Nephron (organoid): Measurements from ENCODE around the gene TAS2R1.

Experiments
- H3K27ac Mint-ChIP-seq, 3 experiments: 2 replicates each; pipeline ENCODE4 v1.8.0; 2020; ENCODE audit warnings: mixed read lengths in 3 of 3, mild to moderate bottlenecking in 2 of 3, moderate library complexity in 1 of 3
- H3K27me3 Mint-ChIP-seq: 2 replicates; pipeline ENCODE4 v1.8.0; 2021; ENCODE audit warnings: low read depth, mild to moderate bottlenecking, moderate library complexity, mixed read lengths
- H3K36me3 Mint-ChIP-seq: 2 replicates; pipeline ENCODE4 v1.8.0; 2020; ENCODE audit warnings: low read depth, mixed read lengths
- H3K4me1 Mint-ChIP-seq: 2 replicates; pipeline ENCODE4 v1.8.0; 2020; ENCODE audit warnings: mixed read lengths
- H3K4me3 Mint-ChIP-seq, 3 experiments: 2 replicates each; pipeline ENCODE4 v1.8.0; 2020; ENCODE audit warnings: mild to moderate bottlenecking in 3 of 3, mixed read lengths in 3 of 3, moderate library complexity in 2 of 3
- H3K9me3 Mint-ChIP-seq: 2 replicates; pipeline ENCODE4 v1.8.0; 2020; ENCODE audit warnings: mixed read lengths
- CTCF ChIP-seq, 3 experiments: fragments of 200-600 bp; sonication (generic); IDR thresholded peaks; one replicate each; pipeline ENCODE4 v1.5.0; 2021; ENCODE audit warnings: antibody characterized with exemption in 3 of 3; ENCODE audit not compliant: unreplicated experiment in 3 of 3

TAS2R1 gene

GRCh38 chr5:9621379-9621903, 8.7 kb downstream of the TAS2R1 start:
- Mint-ChIP-seq H3K27ac (peak overlapping the region in 1 of 3 experiments; percentile 41), H3K9me3 (no peaks in the 10 kb centered on the region), H3K27me3 (peaks cover 3% of the 10 kb centered on the region), H3K36me3 (no peaks in the 10 kb centered on the region), H3K4me3 (no peak overlapping the region), H3K4me1 (peaks cover 29% of the 10 kb centered on the region)
- TF ChIP-seq CTCF (IDR thresholded peaks at IDR 0.05; ENCODE audit: unreplicated experiment in 3 of 3) = no peak

GRCh38 chr5:9619331-9620092, 10.6 kb downstream of the TAS2R1 start:
- H3K9me3 Mint-ChIP-seq = no peaks in the 10 kb centered on the region

GRCh38 chr5:9617739-9618504, 12.2 kb downstream of the TAS2R1 start:
- no peak for TF ChIP-seq CTCF (IDR thresholded peaks at IDR 0.05; ENCODE audit: unreplicated experiment in 3 of 3)
- no peak overlapping the region for H3K4me3 Mint-ChIP-seq
- H3K36me3 Mint-ChIP-seq = no peaks in the 10 kb centered on the region
- peaks cover 3% of the 10 kb centered on the region for H3K27me3 Mint-ChIP-seq
- no peaks in the 10 kb centered on the region for H3K9me3 Mint-ChIP-seq
- peaks cover 27% of the 10 kb centered on the region for H3K4me1 Mint-ChIP-seq
- peak overlapping the region; percentile 11 to 89 (median 58) for H3K27ac Mint-ChIP-seq

More at GRCh38 chr5:9619331-9620092, 10.6 kb downstream of the TAS2R1 start:
- Mint-ChIP-seq H3K27ac (no peak overlapping the region), H3K36me3 (no peaks in the 10 kb centered on the region), H3K27me3 (peaks cover 3% of the 10 kb centered on the region), H3K4me1 (peaks cover 34% of the 10 kb centered on the region), H3K4me3 (no peak overlapping the region)
- no peak for TF ChIP-seq CTCF (IDR thresholded peaks at IDR 0.05; ENCODE audit: unreplicated experiment in 3 of 3)

GRCh38 chr5:9617221-9617620, 12.9 kb downstream of the TAS2R1 start:
- H3K36me3 Mint-ChIP-seq = no peaks in the 10 kb centered on the region
- peak overlapping the region; percentile 11 to 89 (median 58) for H3K27ac Mint-ChIP-seq
- H3K4me3 Mint-ChIP-seq = no peak overlapping the region
- peaks cover 3% of the 10 kb centered on the region for H3K27me3 Mint-ChIP-seq
- TF ChIP-seq CTCF (IDR thresholded peaks at IDR 0.05; ENCODE audit: unreplicated experiment in 3 of 3) = no peak
- no peaks in the 10 kb centered on the region for H3K9me3 Mint-ChIP-seq
- peaks cover 21% of the 10 kb centered on the region for H3K4me1 Mint-ChIP-seq

- Mint-ChIP-seq H3K27ac (no peak overlapping the region), H3K27me3 (no peaks in the 10 kb centered on the region), H3K9me3 (peaks cover 7% of the 10 kb centered on the region), H3K4me3 (no peak overlapping the region), H3K36me3 (no peaks in the 10 kb centered on the region), H3K4me1 (peaks cover 16% of the 10 kb centered on the region)
- TF ChIP-seq CTCF (IDR thresholded peaks at IDR 0.05; ENCODE audit: unreplicated experiment in 3 of 3) = no peak
Measured at GRCh38 chr5:9615331-9615730, 14.8 kb downstream of the TAS2R1 start.
